Fibroblast of villous mesenchyme (primary cell): ENCODE data around the gene RTN4RL2. TPM values are rescaled to one million over a fixed set of nuclear protein-coding genes. Genes with fewer than 3 reads are reported as not detected.

Experiments
- DNase-seq: peaks from one replicate; pipeline ENCODE4 v3.0.0-alpha.2; 2010; ENCODE audit warnings: low read depth
- H3K4me3 ChIP-seq: 2 replicates; pipeline ENCODE4 v1.5.1; 2011; ENCODE audit warnings: low read depth, mild to moderate bottlenecking, low read length
- CTCF ChIP-seq: IDR thresholded peaks from 2 replicates; pipeline ENCODE4 v1.5.1; 2012; ENCODE audit warnings: low read depth, mild to moderate bottlenecking, low read length; ENCODE audit not compliant: insufficient read depth
- total RNA-seq: library from RNA; depleted of rRNA; stranded (reverse); fragments of >200 nt; gene quantifications from 2 replicates; pipeline ENCODE4 v1.2.3, GENCODE V29; 2012

RTN4RL2 gene
- total RNA-seq, 1 donor, result not detected

GRCh38 chr11:57430952-57431351, 29.4 kb upstream of the RTN4RL2 start:
- DNase-seq, result no peak
- TF ChIP-seq CTCF, result no peak
- no peak overlapping the region for H3K4me3 ChIP-seq

DNA sequence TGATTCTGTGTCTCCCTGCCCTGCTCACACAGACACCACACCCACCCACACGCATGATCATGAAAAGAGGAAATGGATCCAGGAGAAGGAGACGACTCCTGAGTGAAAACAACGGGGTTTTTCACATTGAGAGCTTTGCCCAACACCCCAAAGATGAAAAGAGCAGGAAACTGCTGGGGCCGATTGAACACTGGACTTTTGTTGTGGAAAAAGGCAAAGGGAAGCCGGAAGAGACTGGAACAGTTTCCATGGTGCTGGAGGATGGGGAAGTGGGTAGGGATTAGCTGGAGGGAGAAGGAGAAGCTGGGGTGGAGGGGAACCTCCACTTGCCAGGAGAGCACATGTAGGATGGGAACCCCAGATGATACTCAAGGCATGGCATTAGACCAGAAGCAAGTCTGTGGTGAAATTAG, 28.2 kb upstream of the RTN4RL2 start:
- no peak for TF ChIP-seq CTCF
- DNase-seq, result no peak
- no peak overlapping the region for H3K4me3 ChIP-seq

DNA sequence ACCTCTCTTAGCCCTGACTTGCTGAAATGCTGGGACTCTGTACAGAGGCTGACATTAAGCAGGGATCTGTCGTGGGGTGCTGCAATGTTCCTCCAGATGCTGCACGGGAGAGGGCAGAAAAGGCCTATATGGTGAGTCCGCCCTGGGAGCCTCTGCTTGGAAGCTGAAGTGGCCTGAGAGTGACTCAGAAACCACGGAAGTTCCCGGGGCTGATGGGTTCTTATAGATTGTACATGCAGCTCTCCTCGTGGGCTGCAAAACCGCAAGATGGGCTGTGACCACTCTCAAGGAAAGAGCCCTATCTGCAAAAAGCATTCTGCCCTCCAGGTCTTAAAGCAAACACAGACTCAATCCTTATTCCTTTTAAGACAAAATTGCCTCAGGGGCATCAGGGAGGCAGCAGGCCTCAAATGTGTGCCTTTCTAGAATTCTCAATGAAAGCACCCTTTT, 27.6 kb upstream of the RTN4RL2 start:
- H3K4me3 ChIP-seq, result no peak overlapping the region
- peak; percentile 96 for DNase-seq
- TF ChIP-seq CTCF, result no peak

DNA sequence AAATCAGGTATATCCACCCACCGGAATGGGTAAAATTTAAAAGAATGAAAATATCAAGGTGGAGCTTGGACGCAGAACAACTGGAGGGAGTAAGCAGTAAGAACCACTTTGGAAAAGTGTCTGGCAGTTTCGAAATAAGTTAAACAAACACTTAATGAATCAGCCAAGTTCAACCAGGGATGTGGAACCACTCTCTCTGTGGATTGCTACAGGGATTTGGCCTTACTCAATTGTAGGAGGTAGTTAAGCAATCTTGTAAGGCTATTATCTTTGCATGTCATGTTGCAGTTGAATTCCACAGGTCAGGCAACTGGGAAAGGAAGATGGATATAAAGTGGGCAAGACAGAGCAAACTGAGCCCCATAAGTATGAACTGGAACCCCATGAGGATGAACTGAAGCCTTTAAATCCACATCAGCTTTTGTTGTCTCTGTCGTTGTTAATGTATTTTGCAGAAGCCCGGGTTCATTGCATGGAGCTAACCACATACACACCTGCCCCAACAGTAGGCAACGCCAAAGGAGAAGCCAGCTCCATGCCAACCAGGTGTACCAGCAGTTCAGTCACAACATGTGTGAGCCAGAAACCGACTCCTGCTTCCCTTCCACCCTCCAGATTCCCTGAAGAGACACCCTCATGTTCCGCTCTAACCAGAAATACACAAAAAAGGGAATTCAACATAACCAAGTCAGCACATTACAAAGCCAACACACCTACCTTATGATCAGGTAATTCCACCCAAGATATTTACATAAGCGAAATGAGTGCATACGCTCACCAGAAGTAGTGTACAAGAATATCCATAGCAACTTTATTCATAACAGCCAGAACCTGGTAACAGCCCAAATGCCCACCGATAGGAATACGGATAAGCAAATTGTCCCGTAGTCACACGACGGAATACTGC, 25.4 kb upstream of the RTN4RL2 start:
- DNase-seq, result peak; percentile 98
- TF ChIP-seq CTCF, result no peak
- no peak overlapping the region for H3K4me3 ChIP-seq

- no peak for TF ChIP-seq CTCF
Observed at GRCh38 chr11:57436031-57436430, 24.3 kb upstream of the RTN4RL2 start.

DNA sequence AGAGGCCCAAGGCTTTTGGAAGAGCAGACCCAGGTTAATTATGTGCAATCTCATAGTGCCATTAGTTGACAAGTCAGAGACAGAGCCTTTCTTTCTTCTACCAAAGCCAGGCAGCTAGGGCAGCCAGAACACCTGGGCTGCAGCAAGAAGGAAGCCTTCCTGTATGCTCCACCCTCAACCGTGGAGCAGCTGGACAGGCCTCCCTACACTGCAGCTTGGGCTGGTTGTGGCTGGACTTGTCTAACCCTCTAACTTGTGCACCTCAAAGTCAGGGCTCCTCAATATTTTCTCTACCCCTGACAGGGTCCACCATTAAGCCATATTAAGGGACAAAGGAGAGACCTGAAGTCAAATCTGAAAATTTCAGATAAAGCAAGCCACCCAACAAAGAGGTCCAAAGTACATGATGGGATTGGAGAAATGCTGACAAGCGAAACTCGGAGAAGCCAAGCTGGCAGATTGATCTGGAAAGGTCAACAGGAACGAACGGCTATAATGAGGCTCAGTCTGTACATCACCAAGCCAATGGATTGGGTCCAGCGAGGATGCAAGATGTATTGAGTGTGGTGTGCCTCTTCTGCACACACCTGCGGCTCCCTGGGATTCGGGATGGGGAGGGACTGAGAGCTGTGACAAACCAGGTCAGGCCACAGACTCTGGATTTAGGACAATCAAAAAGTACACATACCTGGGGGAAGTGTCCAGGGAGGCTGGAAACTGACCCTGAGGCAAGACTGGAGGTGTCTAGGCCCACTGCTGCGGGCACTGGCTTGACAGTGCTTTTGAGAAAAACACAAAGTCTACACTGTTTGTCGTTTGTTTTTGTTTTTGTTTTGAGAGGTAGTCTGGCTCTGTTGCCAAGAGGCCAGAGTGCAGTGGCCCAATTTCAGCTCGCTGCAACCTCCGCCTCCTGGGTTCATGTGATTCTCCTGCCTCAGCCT, 21.7 kb upstream of the RTN4RL2 start:
- no peak overlapping the region for H3K4me3 ChIP-seq
- no peak for TF ChIP-seq CTCF
- DNase-seq, result no peak

More at GRCh38 chr11:57436031-57436430, 24.3 kb upstream of the RTN4RL2 start:
- DNase-seq, result no peak
- no peak overlapping the region for H3K4me3 ChIP-seq
